ENCODE data around the gene GLP1R. TPM values are rescaled to one million over a fixed set of nuclear protein-coding genes. Genes with fewer than 3 reads are reported as not detected.

GLP1R gene
- total and polyA plus RNA-seq, 2 of the 4 experiments (the other 2 are of a cell fraction), result not detected

GRCh38 chr6:39016839-39017546, 31.6 kb upstream of the GLP1R start:
- Histone ChIP-seq H3K4me3 (ENCODE audit: insufficient read depth, low read depth, low read length) (no peak overlapping the region), H4K8ac (ENCODE audit: low read depth in 2 of 2, low read length in 2 of 2) (no peak overlapping the region), H4K91ac (ENCODE audit: insufficient read depth, low read depth, low read length) (no peak overlapping the region), H3K18ac (ENCODE audit: low read depth, low read length) (no peak overlapping the region), H3K4ac (ENCODE audit: low read depth, low read length) (no peak overlapping the region), H3K36me3 (ENCODE audit: control insufficient read depth, insufficient read depth, low read length) (no peaks in the 10 kb centered on the region), H3K9me1 (ENCODE audit: insufficient read depth, low read length) (no peaks in the 10 kb centered on the region), H3K27me3 (ENCODE audit: control insufficient read depth, insufficient read depth, low read length) (no peaks in the 10 kb centered on the region), H3K79me1 (ENCODE audit: low read depth in 1 of 2, low read length in 2 of 2) (no peaks in the 10 kb centered on the region), H2BK15ac (ENCODE audit: low read depth, low read length) (no peak overlapping the region), H2BK120ac (ENCODE audit: low read depth, low read length) (no peak overlapping the region), H4K5ac (ENCODE audit: low read depth, low read length) (no peak overlapping the region), H3K9ac (ENCODE audit: low read depth, low read length) (no peak overlapping the region), H3K4me1 (ENCODE audit: control insufficient read depth, insufficient read depth, low read length) (no peaks in the 10 kb centered on the region), H4K20me1 (ENCODE audit: insufficient read depth, low read length) (no peaks in the 10 kb centered on the region), H2BK20ac (ENCODE audit: low read depth, low read length) (no peak overlapping the region), H2AK5ac (ENCODE audit: low read depth, low read length) (no peak overlapping the region), H2BK5ac (ENCODE audit: low read depth, low read length, poor library complexity, severe bottlenecking) (no peak overlapping the region), H3K27ac (ENCODE audit: insufficient read depth, low read length) (no peak overlapping the region), H3K56ac (ENCODE audit: extremely low read depth, insufficient read depth, low read length) (no peak overlapping the region), H2AFZ (replicated peaks; ENCODE audit: low read length, poor library complexity) (no peak overlapping the region), H3K4me2 (ENCODE audit: low read depth, low read length) (no peak overlapping the region), H3K23ac (ENCODE audit: low read depth, low read length) (no peak overlapping the region), H3K14ac (replicated peaks; ENCODE audit: low read depth, low read length) (no peak overlapping the region), H3K9me3 (ENCODE audit: control insufficient read depth, insufficient read depth, low read length) (no peaks in the 10 kb centered on the region), H2AK9ac (replicated peaks; ENCODE audit: low read depth, low read length, poor library complexity) (no peak overlapping the region)
- in situ Hi-C loops (cut with MboI; ENCODE audit: low sequenced_read_pairs), result no loop called here
- dilution Hi-C loops (cut with HindIII; ENCODE audit: low sequenced_read_pairs, unreplicated experiment), result no loop called here
- POLR2A ChIA-PET (ENCODE audit: unreplicated experiment), result no interaction called here
- CTCF ChIA-PET, result interaction anchor here (0.8 kb wide), 1 partner anchor 13 kb away, joined by 3 read pairs; no protein-coding TSS in a partner anchor
- no TSS peak for BruUV-seq (replicated peaks)
- WGBS, 2 experiments (ENCODE audit: extremely low coverage in 2 of 2, insufficient read length in 1 of 2), result 83% methylated on average over 2 of the region's 7 CpGs; no CpG with 5 or more reads in 1 of the 2 experiments
- ATAC-seq (ENCODE audit: low read depth), result no peak
- no peak for DNase-seq
- intact Hi-C loops (cut with micrococcal nuclease), result no loop called here
- no peak for TF ChIP-seq MXI1 (IDR thresholded peaks at IDR 0.05; ENCODE audit: borderline replicate concordance, low read depth, low read length)
- TF ChIP-seq RFX5 (IDR thresholded peaks at IDR 0.05; ENCODE audit: low read depth, low read length), result no peak
- no peak for TF ChIP-seq MAZ (IDR thresholded peaks at IDR 0.05; ENCODE audit: borderline replicate concordance, low read depth, low read length)
- TF ChIP-seq CEBPB (IDR thresholded peaks at IDR 0.05; ENCODE audit: low read depth, low read length), result no peak
- no peak for TF ChIP-seq FOS (IDR thresholded peaks at IDR 0.05; ENCODE audit: low read depth, low read length)
- no peak for TF ChIP-seq RCOR1 (IDR thresholded peaks at IDR 0.05; ENCODE audit: insufficient replicate concordance, low read length)
- TF ChIP-seq CTCF (conservative IDR thresholded peaks at IDR 0.05; ENCODE audit: low read depth, low read length), result no peak
- no peak for TF ChIP-seq RAD21 (IDR thresholded peaks at IDR 0.05; ENCODE audit: low read length)
- no peak for TF ChIP-seq USF2 (IDR thresholded peaks at IDR 0.05; ENCODE audit: low read depth, low read length)
- TF ChIP-seq SMC3 (IDR thresholded peaks at IDR 0.05; ENCODE audit: low read depth, low read length), result no peak
- no peak for TF ChIP-seq CHD1 (IDR thresholded peaks at IDR 0.05; ENCODE audit: low read depth, low read length)
- no peak for TF ChIP-seq NFE2L2 (IDR thresholded peaks at IDR 0.05; ENCODE audit: low read depth, low read length)
- TF ChIP-seq POLR2A (IDR thresholded peaks at IDR 0.05; ENCODE audit: low read depth, low read length), result no peak
- TF ChIP-seq MAFK (IDR thresholded peaks at IDR 0.05; ENCODE audit: low read depth, low read length), result no peak
- TF ChIP-seq ELK1 (IDR thresholded peaks at IDR 0.05; ENCODE audit: borderline replicate concordance, low read depth, low read length), result no peak
- TF ChIP-seq BHLHE40 (IDR thresholded peaks at IDR 0.05; ENCODE audit: low read depth, low read length), result no peak
